GM12892 (cell line): ENCODE data around the gene DAGLA. TPM values are rescaled to one million over a fixed set of nuclear protein-coding genes. Genes with fewer than 3 reads are reported as not detected.
A peak's percentile ranks its signal among the peaks of the same experiment; 100 is the strongest.

Experiments
- DNase-seq: peaks from one replicate; pipeline ENCODE4 v3.0.0; 2011; ENCODE audit not compliant: insufficient read length
- FAIRE-seq: peaks from 2 replicates; lab custom pipeline; 2011; peaks lifted over from hg19 to GRCh38; lab: Jason Lieb, UNC
- POLR2A ChIP-seq: IDR thresholded peaks from 2 replicates; pipeline ENCODE4 v1.6.1; 2011; ENCODE audit warnings: low read depth, low read length, control low read depth
- POLR2AphosphoS5 ChIP-seq: IDR thresholded peaks from 2 replicates; pipeline ENCODE4 v1.6.1; 2011; ENCODE audit warnings: low read depth, low read length, control low read depth
- TAF1 ChIP-seq: IDR thresholded peaks from 2 replicates; pipeline ENCODE4 v1.6.1; 2011; ENCODE audit warnings: low read depth, mild to moderate bottlenecking, control low read depth, low read length, borderline replicate concordance
- polyA plus RNA-seq: library from polyadenylated mRNA; unstranded; fragments of >200 nt; gene quantifications from one replicate; pipeline ENCODE4 v1.2.1, GENCODE V29; 2012; ENCODE audit warnings: missing spikeins, inconsistent platforms; ENCODE audit not compliant: missing spikeins

The DAGLA gene, protein sequence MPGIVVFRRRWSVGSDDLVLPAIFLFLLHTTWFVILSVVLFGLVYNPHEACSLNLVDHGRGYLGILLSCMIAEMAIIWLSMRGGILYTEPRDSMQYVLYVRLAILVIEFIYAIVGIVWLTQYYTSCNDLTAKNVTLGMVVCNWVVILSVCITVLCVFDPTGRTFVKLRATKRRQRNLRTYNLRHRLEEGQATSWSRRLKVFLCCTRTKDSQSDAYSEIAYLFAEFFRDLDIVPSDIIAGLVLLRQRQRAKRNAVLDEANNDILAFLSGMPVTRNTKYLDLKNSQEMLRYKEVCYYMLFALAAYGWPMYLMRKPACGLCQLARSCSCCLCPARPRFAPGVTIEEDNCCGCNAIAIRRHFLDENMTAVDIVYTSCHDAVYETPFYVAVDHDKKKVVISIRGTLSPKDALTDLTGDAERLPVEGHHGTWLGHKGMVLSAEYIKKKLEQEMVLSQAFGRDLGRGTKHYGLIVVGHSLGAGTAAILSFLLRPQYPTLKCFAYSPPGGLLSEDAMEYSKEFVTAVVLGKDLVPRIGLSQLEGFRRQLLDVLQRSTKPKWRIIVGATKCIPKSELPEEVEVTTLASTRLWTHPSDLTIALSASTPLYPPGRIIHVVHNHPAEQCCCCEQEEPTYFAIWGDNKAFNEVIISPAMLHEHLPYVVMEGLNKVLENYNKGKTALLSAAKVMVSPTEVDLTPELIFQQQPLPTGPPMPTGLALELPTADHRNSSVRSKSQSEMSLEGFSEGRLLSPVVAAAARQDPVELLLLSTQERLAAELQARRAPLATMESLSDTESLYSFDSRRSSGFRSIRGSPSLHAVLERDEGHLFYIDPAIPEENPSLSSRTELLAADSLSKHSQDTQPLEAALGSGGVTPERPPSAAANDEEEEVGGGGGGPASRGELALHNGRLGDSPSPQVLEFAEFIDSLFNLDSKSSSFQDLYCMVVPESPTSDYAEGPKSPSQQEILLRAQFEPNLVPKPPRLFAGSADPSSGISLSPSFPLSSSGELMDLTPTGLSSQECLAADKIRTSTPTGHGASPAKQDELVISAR
- not detected for polyA plus RNA-seq

DNA sequence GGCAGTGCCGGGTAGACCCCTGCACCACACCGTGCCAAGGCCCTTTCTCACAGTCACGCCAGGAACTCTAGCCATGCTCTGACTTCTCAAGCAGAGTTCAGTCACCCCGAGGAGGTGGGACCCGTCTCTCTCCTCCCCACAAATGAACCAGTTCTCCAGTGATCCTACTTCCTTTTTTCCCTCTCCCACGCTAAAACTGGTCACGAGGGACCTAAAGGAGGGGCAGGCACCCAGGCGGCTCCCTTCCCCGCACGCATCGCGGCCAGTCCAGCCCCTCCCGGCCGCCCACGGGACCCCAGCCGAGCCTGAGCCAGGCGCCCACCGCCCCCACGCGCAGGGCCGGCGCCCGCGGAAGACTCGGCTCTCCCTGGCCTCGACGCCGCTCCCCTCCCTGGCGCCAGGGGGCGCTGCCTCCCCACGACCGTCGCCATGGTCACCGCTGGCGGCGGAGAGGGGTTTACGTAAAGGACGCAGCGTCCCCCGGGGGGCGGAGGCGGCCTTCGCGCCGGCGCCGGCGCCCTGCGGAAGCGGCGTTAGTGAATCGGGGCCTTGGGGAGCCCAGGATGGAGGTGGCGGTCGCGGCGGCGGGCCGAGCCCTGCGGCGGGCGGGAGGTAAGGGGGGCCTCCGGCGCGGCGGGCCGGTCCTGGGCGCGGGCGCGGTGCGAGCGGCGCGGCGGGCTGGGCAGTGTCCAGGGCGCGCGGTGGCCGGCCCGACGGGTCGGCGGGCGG lies at the start of gene DAGLA:
Gene DAGLA (plus strand): TSS at position 499 of the 729 bp plus-strand sequence. CDS start 39,765 bp downstream, outside the sequence.
- TF ChIP-seq POLR2AphosphoS5 (no peak), POLR2A (no peak), TAF1 (no peak)
- FAIRE-seq (peak; percentile 48), DNase-seq (peak; percentile 78)

DNA sequence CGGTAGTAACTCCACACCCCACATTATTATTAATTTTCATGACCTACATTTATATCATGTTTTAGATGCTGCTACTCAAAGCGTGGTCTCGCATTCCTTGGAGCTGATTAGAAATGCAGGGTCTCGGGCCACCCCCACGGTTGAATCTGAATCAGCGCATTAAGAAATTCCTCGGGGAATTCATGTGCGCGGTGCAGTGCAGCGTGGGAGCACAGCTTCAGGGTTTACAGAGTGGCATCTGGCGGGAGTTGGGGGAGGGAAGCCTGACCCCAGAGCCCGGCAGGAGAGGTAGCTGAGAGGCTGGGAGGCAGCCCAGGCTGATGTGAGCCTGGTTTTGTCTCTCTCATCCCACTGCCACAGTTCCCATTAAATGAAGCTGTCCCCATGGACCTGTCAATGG lies 48.1 kb upstream of the DAGLA start:
- DNase-seq (no peak), FAIRE-seq (no peak)
- TF ChIP-seq POLR2A: no peak
- TF ChIP-seq TAF1: no peak
- no peak for TF ChIP-seq POLR2AphosphoS5

DNA sequence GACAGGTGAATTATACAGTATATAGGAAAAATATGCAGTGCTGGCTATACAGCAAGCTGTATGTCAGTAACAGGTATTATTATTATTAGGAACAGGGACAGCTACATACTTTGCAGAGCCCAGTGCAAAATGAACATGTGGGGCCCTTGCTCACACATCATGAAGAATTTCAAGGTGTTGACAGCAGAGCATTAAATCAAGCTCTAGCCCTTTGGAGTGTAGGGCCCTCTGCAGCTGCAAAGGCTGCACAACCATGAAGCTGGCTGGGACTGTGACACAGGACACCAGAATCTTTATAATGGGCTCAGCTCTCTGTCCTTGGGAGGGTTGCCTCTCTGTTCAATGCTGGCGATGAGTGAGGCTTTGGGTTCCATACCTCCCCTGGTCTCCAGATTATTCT lies 44.9 kb upstream of the DAGLA start:
- FAIRE-seq (no peak), DNase-seq (no peak)
- TF ChIP-seq POLR2AphosphoS5 (no peak), POLR2A (no peak), TAF1 (no peak)

DNA sequence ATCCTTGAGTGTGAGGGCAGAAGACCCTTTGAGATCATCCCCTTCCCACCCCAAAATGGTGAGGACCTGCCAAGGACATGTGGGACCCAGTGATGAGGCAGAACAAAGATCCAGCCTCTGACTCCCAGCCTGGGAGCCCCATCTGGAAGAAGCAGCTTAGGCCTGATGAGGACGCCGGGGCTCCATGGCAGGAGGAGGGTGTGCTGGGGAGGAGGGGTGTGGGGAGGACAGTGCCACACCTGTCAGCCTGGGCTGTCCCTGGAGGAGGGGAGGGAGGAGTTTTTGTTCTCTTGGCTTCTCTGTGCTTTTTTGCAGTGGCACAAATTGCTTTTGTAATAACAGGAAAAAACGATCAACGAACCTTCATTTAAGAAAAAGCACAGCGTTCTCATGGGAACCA lies 44.4 kb upstream of the DAGLA start:
- TF ChIP-seq TAF1: no peak
- TF ChIP-seq POLR2AphosphoS5: no peak
- TF ChIP-seq POLR2A: no peak
- DNase-seq (no peak), FAIRE-seq (no peak)

DNA sequence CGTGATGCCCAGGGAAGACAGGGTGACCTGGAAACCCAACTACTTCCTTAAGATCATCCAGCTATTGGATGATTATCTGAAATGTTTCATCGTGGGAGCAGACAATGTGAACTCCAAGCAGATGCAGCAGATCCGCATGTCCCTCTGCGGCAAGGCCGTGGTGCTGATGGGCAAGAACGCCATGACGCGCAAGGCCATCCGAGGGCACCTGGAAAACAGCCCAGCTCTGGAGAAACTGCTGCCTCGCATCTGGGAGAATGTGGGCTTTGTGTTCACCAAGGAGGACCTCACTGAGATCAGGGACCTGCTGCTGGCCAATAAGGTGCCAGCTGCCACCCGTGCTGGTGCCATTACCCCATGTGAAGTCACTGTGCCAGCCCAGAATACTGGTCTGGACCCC lies 43.5 kb upstream of the DAGLA start:
- FAIRE-seq (no peak), DNase-seq (no peak)
- no peak for TF ChIP-seq TAF1
- TF ChIP-seq POLR2AphosphoS5: no peak
- TF ChIP-seq POLR2A: no peak

DNA sequence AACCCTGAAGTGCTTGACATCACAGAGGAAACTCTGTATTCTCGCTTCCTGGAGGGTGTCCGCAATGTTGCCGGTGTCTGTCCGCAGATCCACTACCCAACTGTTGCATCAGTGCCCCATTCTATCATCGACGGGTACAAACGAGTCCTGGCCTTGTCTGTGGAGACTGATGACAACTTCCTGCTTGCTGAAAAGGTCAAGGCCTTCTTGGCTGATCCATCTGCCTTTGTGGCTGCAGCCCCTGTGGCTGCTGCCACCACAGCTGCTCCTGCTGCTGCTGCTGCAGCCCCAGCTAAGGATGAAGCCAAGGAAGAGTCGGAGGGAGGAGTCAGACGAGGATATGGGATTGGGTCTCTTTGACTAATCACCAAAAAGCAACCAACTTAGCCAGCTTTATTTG lies 42.9 kb upstream of the DAGLA start:
- no peak for FAIRE-seq
- DNase-seq: no peak
- TF ChIP-seq POLR2A (no peak), POLR2AphosphoS5 (no peak), TAF1 (no peak)

DNA sequence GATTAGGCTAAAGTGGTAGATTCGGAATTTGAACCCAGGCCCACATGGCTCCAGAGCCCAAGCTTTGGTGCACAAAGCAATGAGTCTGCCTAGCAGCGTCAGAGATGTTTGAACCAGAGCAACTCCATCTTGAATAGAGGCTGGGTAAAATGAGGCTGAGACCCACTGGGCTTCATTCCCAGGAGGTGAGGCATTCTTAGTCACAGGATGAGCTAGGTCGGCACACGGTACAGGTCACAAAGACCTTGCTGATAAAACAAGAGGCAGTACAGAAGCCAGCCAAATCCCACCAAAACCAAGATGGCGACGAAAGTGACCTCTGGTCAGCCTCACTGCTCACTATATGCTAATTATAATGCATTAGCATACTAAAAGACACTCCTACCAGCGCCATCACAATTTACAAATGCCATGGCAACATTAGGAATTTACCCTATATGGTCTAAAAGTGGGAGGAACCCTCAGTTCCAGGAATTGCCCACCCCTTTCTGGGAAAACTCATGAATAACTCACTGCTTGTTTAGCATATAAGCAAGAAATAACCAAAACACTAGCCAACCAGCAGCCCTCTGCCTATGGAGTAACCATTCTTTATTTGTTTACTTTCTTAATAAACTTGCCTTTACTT lies 40.3 kb upstream of the DAGLA start:
- TF ChIP-seq POLR2A (no peak), POLR2AphosphoS5 (no peak), TAF1 (no peak)
- DNase-seq (no peak), FAIRE-seq (no peak)

DNA sequence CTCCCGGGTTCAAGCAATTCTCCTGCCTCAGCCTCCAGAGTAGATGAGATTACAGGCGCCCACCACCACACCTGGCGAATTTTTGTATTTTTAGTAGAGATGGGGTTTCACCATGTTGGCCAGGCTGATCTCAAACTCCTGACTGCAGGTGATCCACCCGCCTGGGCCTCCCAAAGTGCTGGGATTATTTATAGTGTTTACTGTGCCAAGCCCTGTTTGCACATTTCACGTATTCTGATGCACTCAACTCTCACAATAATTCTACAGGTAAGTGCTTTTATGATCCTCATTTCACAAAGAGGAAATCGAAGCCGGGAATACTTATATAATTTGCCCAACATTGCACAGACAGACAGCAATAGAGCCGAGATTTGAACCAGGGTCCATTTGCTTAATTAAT lies 38.0 kb upstream of the DAGLA start:
- DNase-seq (no peak), FAIRE-seq (no peak)
- TF ChIP-seq POLR2A: no peak
- no peak for TF ChIP-seq POLR2AphosphoS5
- no peak for TF ChIP-seq TAF1

DNA sequence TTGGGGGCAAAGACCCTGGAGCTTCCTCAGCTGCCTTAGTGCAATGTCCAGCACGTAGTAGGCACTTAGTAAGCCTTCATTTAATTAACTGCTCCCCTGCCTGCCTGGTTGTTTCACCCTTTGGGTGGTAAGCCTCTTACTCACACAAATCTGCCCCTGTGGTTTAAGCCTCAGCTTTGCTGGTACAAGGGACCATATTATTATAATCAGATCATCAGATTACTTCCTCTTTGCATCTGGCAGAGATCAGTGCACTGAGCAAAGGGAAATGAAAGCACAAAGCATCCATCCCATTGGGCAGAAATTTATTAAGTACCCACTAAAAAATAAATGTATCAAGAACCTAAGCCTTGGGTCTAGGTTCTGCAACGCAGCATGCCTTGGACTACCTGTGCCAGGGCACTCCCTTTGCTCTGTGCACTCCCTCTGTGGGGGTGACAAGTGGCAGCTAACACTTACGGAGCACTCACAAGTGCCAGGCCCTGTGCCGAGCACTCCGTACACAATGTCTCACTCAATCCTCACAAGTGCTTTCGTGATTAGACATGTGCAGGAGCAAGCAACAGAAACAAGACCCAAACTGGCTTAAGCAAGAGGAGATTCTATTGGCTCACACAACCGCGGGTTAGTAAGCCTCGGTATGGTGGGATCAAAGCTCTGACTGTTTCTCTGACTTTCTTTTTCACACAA lies 34.9 kb upstream of the DAGLA start:
- TF ChIP-seq POLR2A: no peak
- TF ChIP-seq POLR2AphosphoS5: no peak
- no peak for TF ChIP-seq TAF1
- DNase-seq: no peak
- FAIRE-seq: no peak

DNA sequence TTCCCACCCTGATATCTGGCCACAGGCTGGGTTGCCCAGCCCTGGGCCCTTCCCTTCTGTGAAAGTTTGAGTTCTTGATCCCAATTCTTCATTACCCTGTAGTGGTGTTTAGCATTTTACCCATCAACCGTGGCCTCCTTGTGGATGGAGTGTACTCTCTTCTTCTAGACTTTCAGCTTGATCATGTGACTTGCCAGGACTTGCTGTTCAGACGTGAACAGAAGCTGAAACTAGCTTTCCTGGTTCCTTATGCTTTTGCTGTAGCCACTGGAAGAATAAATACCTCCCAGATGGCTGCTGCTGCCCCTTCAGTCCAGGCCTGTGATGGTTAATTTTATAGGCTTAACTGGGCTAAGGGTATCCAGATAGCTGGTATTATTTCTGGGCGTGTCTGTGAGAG lies 32.7 kb upstream of the DAGLA start:
- TF ChIP-seq TAF1 (no peak), POLR2AphosphoS5 (no peak), POLR2A (no peak)
- DNase-seq (no peak), FAIRE-seq (no peak)

DNA sequence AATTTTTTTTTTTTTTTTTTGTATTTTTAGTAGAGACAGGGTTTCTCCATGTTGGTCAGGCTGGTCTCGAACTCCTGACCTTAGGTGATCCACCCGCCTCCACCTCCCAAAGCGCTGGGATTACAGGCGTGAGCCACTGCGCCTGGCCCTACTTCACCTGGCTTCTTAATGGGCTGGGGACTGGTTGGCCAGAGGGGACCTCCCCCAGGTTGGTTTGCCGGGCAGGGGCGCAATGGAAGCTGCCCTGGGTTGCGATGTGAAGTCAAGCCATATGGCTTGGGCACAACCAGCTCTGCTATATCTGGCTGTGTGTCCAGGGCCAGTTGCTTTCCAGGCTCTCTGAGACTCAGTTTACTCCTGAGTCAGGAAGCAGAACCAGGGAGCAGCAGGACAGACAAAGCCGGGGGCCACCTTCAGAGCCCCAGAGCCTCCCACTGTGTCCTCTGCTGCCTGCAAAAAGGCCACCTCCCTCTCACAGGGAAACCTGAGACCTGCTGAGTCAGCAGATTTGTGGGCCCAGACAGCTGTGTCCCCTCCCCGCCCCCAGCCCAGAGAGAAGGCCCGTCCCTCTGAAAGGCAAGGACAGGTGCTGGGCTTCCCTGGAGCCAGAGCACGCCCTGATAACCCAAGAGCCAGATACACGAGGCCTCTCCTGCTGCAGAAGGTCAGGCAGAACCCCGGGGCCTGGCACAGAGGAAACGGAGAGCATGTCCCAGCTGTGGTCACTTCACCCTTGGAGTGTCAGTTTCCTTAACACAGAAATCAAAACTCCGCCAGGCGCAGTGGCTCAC lies 29.2 kb upstream of the DAGLA start:
- FAIRE-seq (no peak), DNase-seq (no peak)
- TF ChIP-seq POLR2AphosphoS5 (no peak), POLR2A (no peak), TAF1 (no peak)
